WTC11 (cell line): Measurements from ENCODE around the gene GHRHR.

Experiments used
- ATF1 ChIP-seq: sonication (generic); formaldehyde crosslinking; IDR thresholded peaks from 2 replicates; pipeline ENCODE4 v1.8.1; 2023; ENCODE audit warnings: mild to moderate bottlenecking, moderate library complexity, missing genetic modification reagents
- CREB1 ChIP-seq: sonication (generic); formaldehyde crosslinking; IDR thresholded peaks from 2 replicates; pipeline ENCODE4 v1.8.0; 2023; ENCODE audit warnings: mild to moderate bottlenecking, missing genetic modification reagents
- FOXP4 ChIP-seq: sonication (generic); formaldehyde crosslinking; IDR thresholded peaks from 2 replicates; pipeline ENCODE4 v1.8.0; 2022; ENCODE audit warnings: mild to moderate bottlenecking, missing genetic modification reagents
- GABPB1 ChIP-seq: sonication (generic); formaldehyde crosslinking; IDR thresholded peaks from 2 replicates; pipeline ENCODE4 v1.8.1; 2023; ENCODE audit warnings: mild to moderate bottlenecking, missing genetic modification reagents
- JAZF1 ChIP-seq: fragments of 250-450 bp; sonication (Bioruptor Pico); IDR thresholded peaks from 2 replicates; pipeline ENCODE4 v1.9.0; 2021; ENCODE audit warnings: moderate library complexity, mild to moderate bottlenecking, inconsistent platforms
- MAX ChIP-seq: sonication (generic); formaldehyde crosslinking; IDR thresholded peaks from 2 replicates; pipeline ENCODE4 v1.8.0; 2022; ENCODE audit warnings: mild to moderate bottlenecking, missing genetic modification reagents
- SP1 ChIP-seq: sonication (generic); formaldehyde crosslinking; conservative IDR thresholded peaks from 2 replicates; pipeline ENCODE4 v1.8.1; 2022; ENCODE audit warnings: missing genetic modification reagents
- ZNF232 ChIP-seq: sonication (generic); formaldehyde crosslinking; IDR thresholded peaks from 2 replicates; pipeline ENCODE4 v1.8.0; 2022; ENCODE audit warnings: mild to moderate bottlenecking, missing genetic modification reagents
- ZNF512 ChIP-seq: sonication (generic); formaldehyde crosslinking; IDR thresholded peaks from 2 replicates; pipeline ENCODE4 v1.8.1; 2022; ENCODE audit warnings: missing genetic modification reagents, borderline replicate concordance
- TF ChIP-seq, protein P1 (sequence below): fragments of 200-600 bp; IDR thresholded peaks from 2 replicates; pipeline ENCODE4 v1.8.0; 2022; ENCODE audit warnings: antibody characterized with exemption
- TF ChIP-seq, protein P2 (sequence below): sonication (generic); formaldehyde crosslinking; IDR thresholded peaks from 2 replicates; pipeline ENCODE4 v1.8.1; 2023; ENCODE audit warnings: mild to moderate bottlenecking, missing genetic modification reagents, moderate library complexity
- TF ChIP-seq, protein P3 (sequence below): sonication (generic); formaldehyde crosslinking; IDR thresholded peaks from 2 replicates; pipeline ENCODE4 v1.8.1; 2023; ENCODE audit warnings: mild to moderate bottlenecking, missing genetic modification reagents
- TF ChIP-seq, protein P4 (sequence below): sonication (generic); formaldehyde crosslinking; IDR thresholded peaks from 2 replicates; pipeline ENCODE4 v1.8.1; 2023; ENCODE audit warnings: mild to moderate bottlenecking, missing genetic modification reagents, borderline replicate concordance

DNA sequence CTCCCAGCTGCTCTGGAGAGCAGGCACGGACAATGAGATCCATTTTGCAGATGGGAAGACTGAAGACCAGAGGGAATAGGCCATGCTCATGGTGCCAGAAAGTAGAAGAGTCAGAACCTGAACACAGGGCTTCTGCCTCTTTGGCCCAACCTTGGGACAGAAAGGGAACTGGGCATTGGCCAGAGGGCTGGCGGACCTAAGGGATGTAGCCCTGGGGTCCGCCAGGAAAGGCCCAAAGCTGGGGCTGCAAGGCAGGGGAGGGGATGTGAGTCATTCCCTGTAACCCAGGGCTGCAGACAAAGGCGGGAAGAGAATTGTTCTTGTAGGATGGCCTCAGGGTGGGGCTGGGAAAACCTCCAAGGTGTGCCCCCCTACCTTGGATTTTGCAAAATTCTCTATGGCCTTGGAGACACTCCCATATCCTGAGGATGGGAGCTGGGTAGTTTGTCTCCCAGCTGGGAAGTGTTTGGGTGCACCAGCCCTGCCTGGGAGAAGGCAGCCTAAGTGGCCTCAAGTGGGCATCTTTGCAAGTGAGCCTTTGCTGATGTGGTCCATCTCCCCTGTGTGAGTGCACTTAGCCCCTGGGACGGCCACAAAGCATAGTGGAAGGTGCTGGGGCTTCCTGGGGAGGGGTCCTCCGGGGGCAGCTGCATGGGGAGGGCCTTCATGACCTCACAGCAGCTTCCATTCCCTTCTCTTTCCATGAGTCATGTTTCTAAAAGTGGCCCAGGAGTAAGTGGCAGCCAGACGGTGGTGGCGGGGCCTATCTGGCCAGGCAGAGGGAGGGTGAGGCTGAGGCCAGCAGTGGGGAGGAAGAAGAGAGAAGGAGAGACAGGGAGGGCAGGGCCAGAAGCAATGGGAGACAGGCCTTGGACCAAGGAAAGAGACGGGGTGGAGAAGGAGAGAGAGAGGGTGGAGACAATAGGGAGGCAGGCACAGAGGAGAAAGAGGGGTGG is 42.9 kb upstream of the GHRHR start:
- TF ChIP-seq ATF1 (CRISPR knock-in tag) (no peak), CREB1 (CRISPR knock-in tag) (no peak), JAZF1 (CRISPR knock-in tag) (no peak), GABPB1 (CRISPR knock-in tag) (no peak), MAX (CRISPR knock-in tag) (no peak), FOXP4 (CRISPR knock-in tag) (no peak), ZNF232 (no peak), ZNF512 (no peak), SP1 (CRISPR knock-in tag) (no peak)
- TF ChIP-seq, protein P1, sequence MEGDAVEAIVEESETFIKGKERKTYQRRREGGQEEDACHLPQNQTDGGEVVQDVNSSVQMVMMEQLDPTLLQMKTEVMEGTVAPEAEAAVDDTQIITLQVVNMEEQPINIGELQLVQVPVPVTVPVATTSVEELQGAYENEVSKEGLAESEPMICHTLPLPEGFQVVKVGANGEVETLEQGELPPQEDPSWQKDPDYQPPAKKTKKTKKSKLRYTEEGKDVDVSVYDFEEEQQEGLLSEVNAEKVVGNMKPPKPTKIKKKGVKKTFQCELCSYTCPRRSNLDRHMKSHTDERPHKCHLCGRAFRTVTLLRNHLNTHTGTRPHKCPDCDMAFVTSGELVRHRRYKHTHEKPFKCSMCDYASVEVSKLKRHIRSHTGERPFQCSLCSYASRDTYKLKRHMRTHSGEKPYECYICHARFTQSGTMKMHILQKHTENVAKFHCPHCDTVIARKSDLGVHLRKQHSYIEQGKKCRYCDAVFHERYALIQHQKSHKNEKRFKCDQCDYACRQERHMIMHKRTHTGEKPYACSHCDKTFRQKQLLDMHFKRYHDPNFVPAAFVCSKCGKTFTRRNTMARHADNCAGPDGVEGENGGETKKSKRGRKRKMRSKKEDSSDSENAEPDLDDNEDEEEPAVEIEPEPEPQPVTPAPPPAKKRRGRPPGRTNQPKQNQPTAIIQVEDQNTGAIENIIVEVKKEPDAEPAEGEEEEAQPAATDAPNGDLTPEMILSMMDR, result no peak
- TF ChIP-seq, protein P2, sequence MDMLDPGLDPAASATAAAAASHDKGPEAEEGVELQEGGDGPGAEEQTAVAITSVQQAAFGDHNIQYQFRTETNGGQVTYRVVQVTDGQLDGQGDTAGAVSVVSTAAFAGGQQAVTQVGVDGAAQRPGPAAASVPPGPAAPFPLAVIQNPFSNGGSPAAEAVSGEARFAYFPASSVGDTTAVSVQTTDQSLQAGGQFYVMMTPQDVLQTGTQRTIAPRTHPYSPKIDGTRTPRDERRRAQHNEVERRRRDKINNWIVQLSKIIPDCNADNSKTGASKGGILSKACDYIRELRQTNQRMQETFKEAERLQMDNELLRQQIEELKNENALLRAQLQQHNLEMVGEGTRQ (CRISPR knock-in tag), result no peak
- TF ChIP-seq, protein P3, sequence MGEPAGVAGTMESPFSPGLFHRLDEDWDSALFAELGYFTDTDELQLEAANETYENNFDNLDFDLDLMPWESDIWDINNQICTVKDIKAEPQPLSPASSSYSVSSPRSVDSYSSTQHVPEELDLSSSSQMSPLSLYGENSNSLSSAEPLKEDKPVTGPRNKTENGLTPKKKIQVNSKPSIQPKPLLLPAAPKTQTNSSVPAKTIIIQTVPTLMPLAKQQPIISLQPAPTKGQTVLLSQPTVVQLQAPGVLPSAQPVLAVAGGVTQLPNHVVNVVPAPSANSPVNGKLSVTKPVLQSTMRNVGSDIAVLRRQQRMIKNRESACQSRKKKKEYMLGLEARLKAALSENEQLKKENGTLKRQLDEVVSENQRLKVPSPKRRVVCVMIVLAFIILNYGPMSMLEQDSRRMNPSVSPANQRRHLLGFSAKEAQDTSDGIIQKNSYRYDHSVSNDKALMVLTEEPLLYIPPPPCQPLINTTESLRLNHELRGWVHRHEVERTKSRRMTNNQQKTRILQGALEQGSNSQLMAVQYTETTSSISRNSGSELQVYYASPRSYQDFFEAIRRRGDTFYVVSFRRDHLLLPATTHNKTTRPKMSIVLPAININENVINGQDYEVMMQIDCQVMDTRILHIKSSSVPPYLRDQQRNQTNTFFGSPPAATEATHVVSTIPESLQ, result no peak
- TF ChIP-seq, protein P4, sequence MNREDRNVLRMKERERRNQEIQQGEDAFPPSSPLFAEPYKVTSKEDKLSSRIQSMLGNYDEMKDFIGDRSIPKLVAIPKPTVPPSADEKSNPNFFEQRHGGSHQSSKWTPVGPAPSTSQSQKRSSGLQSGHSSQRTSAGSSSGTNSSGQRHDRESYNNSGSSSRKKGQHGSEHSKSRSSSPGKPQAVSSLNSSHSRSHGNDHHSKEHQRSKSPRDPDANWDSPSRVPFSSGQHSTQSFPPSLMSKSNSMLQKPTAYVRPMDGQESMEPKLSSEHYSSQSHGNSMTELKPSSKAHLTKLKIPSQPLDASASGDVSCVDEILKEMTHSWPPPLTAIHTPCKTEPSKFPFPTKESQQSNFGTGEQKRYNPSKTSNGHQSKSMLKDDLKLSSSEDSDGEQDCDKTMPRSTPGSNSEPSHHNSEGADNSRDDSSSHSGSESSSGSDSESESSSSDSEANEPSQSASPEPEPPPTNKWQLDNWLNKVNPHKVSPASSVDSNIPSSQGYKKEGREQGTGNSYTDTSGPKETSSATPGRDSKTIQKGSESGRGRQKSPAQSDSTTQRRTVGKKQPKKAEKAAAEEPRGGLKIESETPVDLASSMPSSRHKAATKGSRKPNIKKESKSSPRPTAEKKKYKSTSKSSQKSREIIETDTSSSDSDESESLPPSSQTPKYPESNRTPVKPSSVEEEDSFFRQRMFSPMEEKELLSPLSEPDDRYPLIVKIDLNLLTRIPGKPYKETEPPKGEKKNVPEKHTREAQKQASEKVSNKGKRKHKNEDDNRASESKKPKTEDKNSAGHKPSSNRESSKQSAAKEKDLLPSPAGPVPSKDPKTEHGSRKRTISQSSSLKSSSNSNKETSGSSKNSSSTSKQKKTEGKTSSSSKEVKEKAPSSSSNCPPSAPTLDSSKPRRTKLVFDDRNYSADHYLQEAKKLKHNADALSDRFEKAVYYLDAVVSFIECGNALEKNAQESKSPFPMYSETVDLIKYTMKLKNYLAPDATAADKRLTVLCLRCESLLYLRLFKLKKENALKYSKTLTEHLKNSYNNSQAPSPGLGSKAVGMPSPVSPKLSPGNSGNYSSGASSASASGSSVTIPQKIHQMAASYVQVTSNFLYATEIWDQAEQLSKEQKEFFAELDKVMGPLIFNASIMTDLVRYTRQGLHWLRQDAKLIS (CRISPR knock-in tag), result no peak
